HepG2 (cell line): ENCODE results near the gene TEX14. TPM values are rescaled to one million over a fixed set of nuclear protein-coding genes. Genes with fewer than 3 reads are reported as not detected.
A peak's percentile ranks its signal among the peaks of the same experiment; 100 is the strongest.

ENCODE experiments used
- ELF3 ChIP-seq: IDR thresholded peaks from 2 replicates; pipeline ENCODE4 v1.6.1; 2016; ENCODE audit warnings: missing genetic modification reagents, missing compliant biosample characterization
- MED1 ChIP-seq: sonication (generic); formaldehyde crosslinking; IDR thresholded peaks from 2 replicates; pipeline ENCODE4 v1.4.0; 2020; ENCODE audit warnings: missing genetic modification reagents
- MIER3 ChIP-seq: IDR thresholded peaks from 2 replicates; pipeline ENCODE4 v1.6.1; 2016; ENCODE audit warnings: missing compliant biosample characterization, borderline replicate concordance
- NR2C2 ChIP-seq: sonication (generic); formaldehyde crosslinking; IDR thresholded peaks from 2 replicates; pipeline ENCODE4 v1.4.0; 2020; ENCODE audit warnings: missing genetic modification reagents, mild to moderate bottlenecking, moderate library complexity, borderline replicate concordance
- ZNF570 ChIP-seq: sonication (generic); formaldehyde crosslinking; IDR thresholded peaks from 2 replicates; pipeline ENCODE4 v1.4.0; 2020; ENCODE audit warnings: mild to moderate bottlenecking, missing genetic modification reagents, borderline replicate concordance
- ZNF773 ChIP-seq: sonication (generic); formaldehyde crosslinking; IDR thresholded peaks from 2 replicates; pipeline ENCODE4 v1.4.0; 2020; ENCODE audit warnings: missing genetic modification reagents, borderline replicate concordance
- polyA plus RNA-seq, 8 experiments: library from polyadenylated mRNA; depleted of rRNA in 3 of 8; stranded (reverse) in 7 of 8; unstranded in 1 of 8; fragments of >200 nt; fragmentation: Illumina TruSeq in 4 of 8; extraction: Trizol in 4 of 8; gene quantifications; 2 replicates each; pipeline versions ENCODE4 v1.2.1 to v1.2.3, GENCODE V29; 2011 to 2016; ENCODE audit warnings: low read depth in 4 of 8, missing spikeins in 1 of 8, mixed read lengths in 1 of 8; ENCODE audit not compliant: insufficient read depth in 1 of 8
- total RNA-seq, 5 experiments: library from RNA; depleted of rRNA; stranded (reverse); fragments of >200 nt; fragmentation: Illumina TruSeq; extraction: Trizol; gene quantifications; 2 replicates each; pipeline ENCODE4 v1.2.3, GENCODE V29; 2016; ENCODE audit warnings: low read depth in 1 of 5
- TF ChIP-seq, protein P1 (sequence below): sonication (generic); formaldehyde crosslinking; IDR thresholded peaks from 2 replicates; pipeline ENCODE4 v1.8.1; 2022; ENCODE audit warnings: mild to moderate bottlenecking, missing genetic modification reagents
- TF ChIP-seq, protein P2 (sequence below): sonication (generic); formaldehyde crosslinking; IDR thresholded peaks from 2 replicates; pipeline ENCODE4 v1.9.0; 2021; ENCODE audit warnings: missing genetic modification reagents, mild to moderate bottlenecking, borderline replicate concordance
- TF ChIP-seq, protein P3 (sequence below): sonication (generic); formaldehyde crosslinking; conservative IDR thresholded peaks from 2 replicates; pipeline ENCODE4 v1.5.0; 2020; ENCODE audit warnings: missing genetic modification reagents
- TF ChIP-seq, protein P4 (sequence below): sonication (generic); formaldehyde crosslinking; IDR thresholded peaks from 2 replicates; pipeline ENCODE4 v1.9.0; 2021; ENCODE audit warnings: mild to moderate bottlenecking, missing genetic modification reagents
- TF ChIP-seq, protein P5 (sequence below): sonication (generic); formaldehyde crosslinking; IDR thresholded peaks from 2 replicates; pipeline ENCODE4 v1.4.0; 2020; ENCODE audit warnings: mild to moderate bottlenecking, missing genetic modification reagents, borderline replicate concordance

TEX14 gene
- total and polyA plus RNA-seq, 2 of the 13 experiments (the other 11 are each of a cell fraction or from before 2014, with no cell fraction given), result 0.04 to 0.07 TPM

GRCh38 chr17:58517928-58518609 lies 173.8 kb downstream of the TEX14 start (continued):
- TF ChIP-seq, protein P1, sequence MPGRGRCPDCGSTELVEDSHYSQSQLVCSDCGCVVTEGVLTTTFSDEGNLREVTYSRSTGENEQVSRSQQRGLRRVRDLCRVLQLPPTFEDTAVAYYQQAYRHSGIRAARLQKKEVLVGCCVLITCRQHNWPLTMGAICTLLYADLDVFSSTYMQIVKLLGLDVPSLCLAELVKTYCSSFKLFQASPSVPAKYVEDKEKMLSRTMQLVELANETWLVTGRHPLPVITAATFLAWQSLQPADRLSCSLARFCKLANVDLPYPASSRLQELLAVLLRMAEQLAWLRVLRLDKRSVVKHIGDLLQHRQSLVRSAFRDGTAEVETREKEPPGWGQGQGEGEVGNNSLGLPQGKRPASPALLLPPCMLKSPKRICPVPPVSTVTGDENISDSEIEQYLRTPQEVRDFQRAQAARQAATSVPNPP (CRISPR knock-in tag), result 0 out of 2 replicates have a peak, but pooled peaks have one; percentile 7
- TF ChIP-seq, protein P2, sequence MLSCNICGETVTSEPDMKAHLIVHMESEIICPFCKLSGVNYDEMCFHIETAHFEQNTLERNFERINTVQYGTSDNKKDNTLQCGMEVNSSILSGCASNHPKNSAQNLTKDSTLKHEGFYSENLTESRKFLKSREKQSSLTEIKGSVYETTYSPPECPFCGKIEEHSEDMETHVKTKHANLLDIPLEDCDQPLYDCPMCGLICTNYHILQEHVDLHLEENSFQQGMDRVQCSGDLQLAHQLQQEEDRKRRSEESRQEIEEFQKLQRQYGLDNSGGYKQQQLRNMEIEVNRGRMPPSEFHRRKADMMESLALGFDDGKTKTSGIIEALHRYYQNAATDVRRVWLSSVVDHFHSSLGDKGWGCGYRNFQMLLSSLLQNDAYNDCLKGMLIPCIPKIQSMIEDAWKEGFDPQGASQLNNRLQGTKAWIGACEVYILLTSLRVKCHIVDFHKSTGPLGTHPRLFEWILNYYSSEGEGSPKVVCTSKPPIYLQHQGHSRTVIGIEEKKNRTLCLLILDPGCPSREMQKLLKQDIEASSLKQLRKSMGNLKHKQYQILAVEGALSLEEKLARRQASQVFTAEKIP, result no peak
- TF ChIP-seq, protein P3, sequence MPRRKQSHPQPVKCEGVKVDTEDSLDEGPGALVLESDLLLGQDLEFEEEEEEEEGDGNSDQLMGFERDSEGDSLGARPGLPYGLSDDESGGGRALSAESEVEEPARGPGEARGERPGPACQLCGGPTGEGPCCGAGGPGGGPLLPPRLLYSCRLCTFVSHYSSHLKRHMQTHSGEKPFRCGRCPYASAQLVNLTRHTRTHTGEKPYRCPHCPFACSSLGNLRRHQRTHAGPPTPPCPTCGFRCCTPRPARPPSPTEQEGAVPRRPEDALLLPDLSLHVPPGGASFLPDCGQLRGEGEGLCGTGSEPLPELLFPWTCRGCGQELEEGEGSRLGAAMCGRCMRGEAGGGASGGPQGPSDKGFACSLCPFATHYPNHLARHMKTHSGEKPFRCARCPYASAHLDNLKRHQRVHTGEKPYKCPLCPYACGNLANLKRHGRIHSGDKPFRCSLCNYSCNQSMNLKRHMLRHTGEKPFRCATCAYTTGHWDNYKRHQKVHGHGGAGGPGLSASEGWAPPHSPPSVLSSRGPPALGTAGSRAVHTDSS (CRISPR knock-in tag), result 0 out of 2 replicates have a peak, but pooled peaks have one; percentile 60
- TF ChIP-seq MIER3 (CRISPR knock-in tag) (peak; percentile 50; the same call in 1 of the 2 replicates), ELF3 (no peak), NR2C2 (CRISPR knock-in tag) (peak; percentile 91), ZNF570 (CRISPR knock-in tag) (no peak), MED1 (CRISPR knock-in tag) (no peak; the same call in 1 of the 2 replicates), ZNF773 (CRISPR knock-in tag) (peak; percentile 55; the same call in 1 of the 2 replicates)
- TF ChIP-seq, protein P4, sequence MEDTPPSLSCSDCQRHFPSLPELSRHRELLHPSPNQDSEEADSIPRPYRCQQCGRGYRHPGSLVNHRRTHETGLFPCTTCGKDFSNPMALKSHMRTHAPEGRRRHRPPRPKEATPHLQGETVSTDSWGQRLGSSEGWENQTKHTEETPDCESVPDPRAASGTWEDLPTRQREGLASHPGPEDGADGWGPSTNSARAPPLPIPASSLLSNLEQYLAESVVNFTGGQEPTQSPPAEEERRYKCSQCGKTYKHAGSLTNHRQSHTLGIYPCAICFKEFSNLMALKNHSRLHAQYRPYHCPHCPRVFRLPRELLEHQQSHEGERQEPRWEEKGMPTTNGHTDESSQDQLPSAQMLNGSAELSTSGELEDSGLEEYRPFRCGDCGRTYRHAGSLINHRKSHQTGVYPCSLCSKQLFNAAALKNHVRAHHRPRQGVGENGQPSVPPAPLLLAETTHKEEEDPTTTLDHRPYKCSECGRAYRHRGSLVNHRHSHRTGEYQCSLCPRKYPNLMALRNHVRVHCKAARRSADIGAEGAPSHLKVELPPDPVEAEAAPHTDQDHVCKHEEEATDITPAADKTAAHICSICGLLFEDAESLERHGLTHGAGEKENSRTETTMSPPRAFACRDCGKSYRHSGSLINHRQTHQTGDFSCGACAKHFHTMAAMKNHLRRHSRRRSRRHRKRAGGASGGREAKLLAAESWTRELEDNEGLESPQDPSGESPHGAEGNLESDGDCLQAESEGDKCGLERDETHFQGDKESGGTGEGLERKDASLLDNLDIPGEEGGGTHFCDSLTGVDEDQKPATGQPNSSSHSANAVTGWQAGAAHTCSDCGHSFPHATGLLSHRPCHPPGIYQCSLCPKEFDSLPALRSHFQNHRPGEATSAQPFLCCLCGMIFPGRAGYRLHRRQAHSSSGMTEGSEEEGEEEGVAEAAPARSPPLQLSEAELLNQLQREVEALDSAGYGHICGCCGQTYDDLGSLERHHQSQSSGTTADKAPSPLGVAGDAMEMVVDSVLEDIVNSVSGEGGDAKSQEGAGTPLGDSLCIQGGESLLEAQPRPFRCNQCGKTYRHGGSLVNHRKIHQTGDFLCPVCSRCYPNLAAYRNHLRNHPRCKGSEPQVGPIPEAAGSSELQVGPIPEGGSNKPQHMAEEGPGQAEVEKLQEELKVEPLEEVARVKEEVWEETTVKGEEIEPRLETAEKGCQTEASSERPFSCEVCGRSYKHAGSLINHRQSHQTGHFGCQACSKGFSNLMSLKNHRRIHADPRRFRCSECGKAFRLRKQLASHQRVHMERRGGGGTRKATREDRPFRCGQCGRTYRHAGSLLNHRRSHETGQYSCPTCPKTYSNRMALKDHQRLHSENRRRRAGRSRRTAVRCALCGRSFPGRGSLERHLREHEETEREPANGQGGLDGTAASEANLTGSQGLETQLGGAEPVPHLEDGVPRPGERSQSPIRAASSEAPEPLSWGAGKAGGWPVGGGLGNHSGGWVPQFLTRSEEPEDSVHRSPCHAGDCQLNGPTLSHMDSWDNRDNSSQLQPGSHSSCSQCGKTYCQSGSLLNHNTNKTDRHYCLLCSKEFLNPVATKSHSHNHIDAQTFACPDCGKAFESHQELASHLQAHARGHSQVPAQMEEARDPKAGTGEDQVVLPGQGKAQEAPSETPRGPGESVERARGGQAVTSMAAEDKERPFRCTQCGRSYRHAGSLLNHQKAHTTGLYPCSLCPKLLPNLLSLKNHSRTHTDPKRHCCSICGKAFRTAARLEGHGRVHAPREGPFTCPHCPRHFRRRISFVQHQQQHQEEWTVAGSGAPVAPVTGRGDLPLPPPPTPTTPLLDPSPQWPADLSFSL, result no peak
- TF ChIP-seq, protein P5, sequence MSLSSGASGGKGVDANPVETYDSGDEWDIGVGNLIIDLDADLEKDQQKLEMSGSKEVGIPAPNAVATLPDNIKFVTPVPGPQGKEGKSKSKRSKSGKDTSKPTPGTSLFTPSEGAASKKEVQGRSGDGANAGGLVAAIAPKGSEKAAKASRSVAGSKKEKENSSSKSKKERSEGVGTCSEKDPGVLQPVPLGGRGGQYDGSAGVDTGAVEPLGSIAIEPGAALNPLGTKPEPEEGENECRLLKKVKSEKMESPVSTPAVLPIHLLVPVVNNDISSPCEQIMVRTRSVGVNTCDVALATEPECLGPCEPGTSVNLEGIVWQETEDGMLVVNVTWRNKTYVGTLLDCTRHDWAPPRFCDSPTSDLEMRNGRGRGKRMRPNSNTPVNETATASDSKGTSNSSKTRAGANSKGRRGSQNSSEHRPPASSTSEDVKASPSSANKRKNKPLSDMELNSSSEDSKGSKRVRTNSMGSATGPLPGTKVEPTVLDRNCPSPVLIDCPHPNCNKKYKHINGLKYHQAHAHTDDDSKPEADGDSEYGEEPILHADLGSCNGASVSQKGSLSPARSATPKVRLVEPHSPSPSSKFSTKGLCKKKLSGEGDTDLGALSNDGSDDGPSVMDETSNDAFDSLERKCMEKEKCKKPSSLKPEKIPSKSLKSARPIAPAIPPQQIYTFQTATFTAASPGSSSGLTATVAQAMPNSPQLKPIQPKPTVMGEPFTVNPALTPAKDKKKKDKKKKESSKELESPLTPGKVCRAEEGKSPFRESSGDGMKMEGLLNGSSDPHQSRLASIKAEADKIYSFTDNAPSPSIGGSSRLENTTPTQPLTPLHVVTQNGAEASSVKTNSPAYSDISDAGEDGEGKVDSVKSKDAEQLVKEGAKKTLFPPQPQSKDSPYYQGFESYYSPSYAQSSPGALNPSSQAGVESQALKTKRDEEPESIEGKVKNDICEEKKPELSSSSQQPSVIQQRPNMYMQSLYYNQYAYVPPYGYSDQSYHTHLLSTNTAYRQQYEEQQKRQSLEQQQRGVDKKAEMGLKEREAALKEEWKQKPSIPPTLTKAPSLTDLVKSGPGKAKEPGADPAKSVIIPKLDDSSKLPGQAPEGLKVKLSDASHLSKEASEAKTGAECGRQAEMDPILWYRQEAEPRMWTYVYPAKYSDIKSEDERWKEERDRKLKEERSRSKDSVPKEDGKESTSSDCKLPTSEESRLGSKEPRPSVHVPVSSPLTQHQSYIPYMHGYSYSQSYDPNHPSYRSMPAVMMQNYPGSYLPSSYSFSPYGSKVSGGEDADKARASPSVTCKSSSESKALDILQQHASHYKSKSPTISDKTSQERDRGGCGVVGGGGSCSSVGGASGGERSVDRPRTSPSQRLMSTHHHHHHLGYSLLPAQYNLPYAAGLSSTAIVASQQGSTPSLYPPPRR (CRISPR knock-in tag), result no peak; the same call in 1 of the 2 replicates
